Natural killer cell (primary cell): ENCODE data around the gene TANGO2. TPM values are rescaled to one million over a fixed set of nuclear protein-coding genes. Genes with fewer than 3 reads are reported as not detected.
A peak's percentile ranks its signal among the peaks of the same experiment; 100 is the strongest.

Experiments
- ATAC-seq, 3 donors: fragments of 150-1000 bp in 2 of 3; fragments of 200-7000 bp in 1 of 3; cut with Tn5 transposase; 1 replicate in 1 of 3; 2 replicates in 2 of 3; pipeline ENCODE4 v1.10.0; 2021; ENCODE audit warnings: mild to moderate bottlenecking in 2 of 3, moderate library complexity in 2 of 3
- DNase-seq, 2 donors: peaks; one replicate each; pipeline versions ENCODE4 v3.0.0 to v3.0.0-alpha.2; 2013 to 2021; ENCODE audit warnings: mixed read lengths in 1 of 2
- H3K27ac ChIP-seq: one replicate; pipeline ENCODE4 v1.5.1; 2013; ENCODE audit warnings: mild to moderate bottlenecking, low read length
- H3K27me3 ChIP-seq: one replicate; pipeline ENCODE4 v1.6.1; 2013; ENCODE audit warnings: low read length; ENCODE audit not compliant: control insufficient read depth, insufficient read depth
- H3K36me3 ChIP-seq: one replicate; pipeline ENCODE4 v1.6.1; 2013; ENCODE audit warnings: low read length; ENCODE audit not compliant: control insufficient read depth, insufficient read depth
- H3K4me1 ChIP-seq: one replicate; pipeline ENCODE4 v1.6.1; 2013; ENCODE audit warnings: low read length; ENCODE audit not compliant: control insufficient read depth, insufficient read depth
- H3K4me3 ChIP-seq: one replicate; pipeline ENCODE4 v1.5.1; 2013; ENCODE audit warnings: low read length
- H3K9me3 ChIP-seq: one replicate; pipeline ENCODE4 v1.6.1; 2013; ENCODE audit warnings: low read length; ENCODE audit not compliant: control insufficient read depth, insufficient read depth
- H3K27ac Mint-ChIP-seq, 2 donors: one replicate each; pipeline ENCODE4 v1.8.0; 2022; ENCODE audit warnings: mild to moderate bottlenecking in 2 of 2, mixed read lengths in 2 of 2, moderate library complexity in 1 of 2
- H3K27me3 Mint-ChIP-seq, 2 donors: one replicate each; pipeline ENCODE4 v1.8.0; 2022; ENCODE audit warnings: low read depth in 2 of 2, mixed read lengths in 2 of 2
- H3K36me3 Mint-ChIP-seq: one replicate; pipeline ENCODE4 v1.8.0; 2022; ENCODE audit warnings: mixed read lengths
- H3K4me1 Mint-ChIP-seq, 2 donors: one replicate each; pipeline ENCODE4 v1.8.0; 2022; ENCODE audit warnings: mixed read lengths in 2 of 2
- H3K4me3 Mint-ChIP-seq: one replicate; pipeline ENCODE4 v1.8.0; 2022; ENCODE audit warnings: mild to moderate bottlenecking, moderate library complexity, mixed read lengths
- H3K9me3 Mint-ChIP-seq, 2 donors: one replicate each; pipeline ENCODE4 v1.8.0; 2022; ENCODE audit warnings: mixed read lengths in 2 of 2
- CTCF ChIP-seq: fragments of 200-600 bp; IDR thresholded peaks from one replicate; pipeline ENCODE4 v1.8.0; 2022; ENCODE audit warnings: antibody characterized with exemption
- WGBS: methylation state at CpG from one replicate; pipeline ENCODE4 v1.1.7; 2013; ENCODE audit warnings: missing lambda C conversion rate; ENCODE audit not compliant: insufficient coverage; 5-methylcytosine and 5-hydroxymethylcytosine counted together
- intact Hi-C: fragments of 100-400 bp; cut with micrococcal nuclease; formaldehyde crosslinking; loops from one replicate; pipeline ENCODE4 v1.14.2; 2022
- total RNA-seq, 4 donors: library from RNA; stranded (reverse); fragments of 120-200 nt in 1 of 4; gene quantifications; one replicate each; pipeline versions ENCODE4 v1.2.3 to v1.2.4, GENCODE V29; 2013 to 2022

TANGO2 gene
- total RNA-seq, 3 donors from 2014 or later (not counting 1 experiment from before 2014, with no cell fraction given), result 33.3 to 53.0 (median 46.2) TPM

GRCh38 chr22:19974935-19975706 lies 45.8 kb upstream of the TANGO2 start:
- 35% methylated on average over 13 of the region's 13 CpGs for WGBS
- TF ChIP-seq CTCF, result no peak
- Histone ChIP-seq H3K4me3 (no peak overlapping the region), H3K27ac (peak overlapping the region; percentile 63), H3K4me1 (peaks cover 60% of the 10 kb centered on the region), H3K27me3 (no peaks in the 10 kb centered on the region), H3K36me3 (peaks cover 11% of the 10 kb centered on the region), H3K9me3 (no peaks in the 10 kb centered on the region)
- no peaks in the 10 kb centered on the region for H3K36me3 Mint-ChIP-seq
- H3K9me3 Mint-ChIP-seq, result no peaks in the 10 kb centered on the region
- H3K27ac Mint-ChIP-seq, result peak overlapping the region; percentile 91 to 92
- ATAC-seq (peak; percentile 13 to 50 (median 43)), DNase-seq (peak; percentile 18 to 28)
- H3K27me3 Mint-ChIP-seq, result no peaks in the 10 kb centered on the region
- H3K4me3 Mint-ChIP-seq, result peak overlapping the region; percentile 87
- intact Hi-C loops, result loop anchor here (5.0 kb wide), 1 partner anchor 152 kb away; no protein-coding TSS in a partner anchor
- H3K4me1 Mint-ChIP-seq, result peaks cover 40 to 53% of the 10 kb centered on the region in 2 donors

- H3K4me1 ChIP-seq, result peaks cover 54% of the 10 kb centered on the region
- DNase-seq (no peak), ATAC-seq (no peak)
- no peaks in the 10 kb centered on the region for H3K27me3 ChIP-seq
- 81% methylated on average over 3 of the region's 4 CpGs for WGBS
- TF ChIP-seq CTCF, result no peak
- H3K36me3 ChIP-seq, result peaks cover 11% of the 10 kb centered on the region
- Mint-ChIP-seq H3K9me3 (no peaks in the 10 kb centered on the region), H3K4me3 (peak overlapping the region; percentile 87), H3K36me3 (no peaks in the 10 kb centered on the region), H3K4me1 (peaks cover 36 to 49% of the 10 kb centered on the region in 2 donors), H3K27ac (peak overlapping the region; percentile 91 to 92), H3K27me3 (no peaks in the 10 kb centered on the region)
- H3K9me3 ChIP-seq, result no peaks in the 10 kb centered on the region
- H3K4me3 ChIP-seq, result no peak overlapping the region
- H3K27ac ChIP-seq, result peak overlapping the region; percentile 63
- intact Hi-C loops, result no loop called here
These were observed 45.2 kb upstream of the TANGO2 start for GRCh38 chr22:19975707-19976035.

GRCh38 chr22:19976671-19977070 lies 44.2 kb upstream of the TANGO2 start:
- H3K27me3 ChIP-seq, result no peaks in the 10 kb centered on the region
- H3K9me3 ChIP-seq, result no peaks in the 10 kb centered on the region
- Mint-ChIP-seq H3K4me3 (no peak overlapping the region), H3K36me3 (no peaks in the 10 kb centered on the region), H3K9me3 (no peaks in the 10 kb centered on the region), H3K27me3 (no peaks in the 10 kb centered on the region), H3K4me1 (peaks cover 26 to 39% of the 10 kb centered on the region in 2 donors), H3K27ac (peak overlapping the region; percentile 91 to 92)
- H3K4me3 ChIP-seq, result no peak overlapping the region
- intact Hi-C loops, result no loop called here
- ATAC-seq (no peak), DNase-seq (no peak)
- TF ChIP-seq CTCF, result no peak
- no peak overlapping the region for H3K27ac ChIP-seq
- WGBS, result 92% methylated on average over 3 of the region's 3 CpGs
- peaks cover 44% of the 10 kb centered on the region for H3K4me1 ChIP-seq
- peaks cover 11% of the 10 kb centered on the region for H3K36me3 ChIP-seq
